ENCODE data around the gene MPPED1. TPM values are rescaled to one million over a fixed set of nuclear protein-coding genes. Genes with fewer than 3 reads are reported as not detected.

MPPED1 gene
- total and polyA plus RNA-seq, 2 donors (not counting 3 experiments of a cell fraction or from before 2014, with no cell fraction given) = not detected

- Histone ChIP-seq H3K4me1 (ENCODE audit: control insufficient read depth, extremely low read depth, insufficient read depth, low read length) (no peaks in the 10 kb centered on the region), H3K27ac (ENCODE audit: insufficient read depth, low read depth, low read length) (no peak overlapping the region), H3K4me3 (replicated peaks in 1 of 3; ENCODE audit: insufficient read depth in 1 of 3, low read depth in 1 of 3, low read length in 3 of 3) (no peak overlapping the region), H3K36me3 (ENCODE audit: control insufficient read depth in 2 of 2, extremely low read depth in 1 of 2, insufficient read depth in 2 of 2, low read length in 2 of 2) (no peaks in the 10 kb centered on the region), H3K27me3 (ENCODE audit: control insufficient read depth in 2 of 2, insufficient read depth in 2 of 2, low read length in 2 of 2) (no peaks in the 10 kb centered on the region), H4K20me1 (replicated peaks; ENCODE audit: control insufficient read depth, extremely low read depth, insufficient read depth, low read length) (no peaks in the 10 kb centered on the region), H3K79me2 (ENCODE audit: control insufficient read depth, insufficient read depth, low read length) (no peaks in the 10 kb centered on the region), H3K9ac (replicated peaks; ENCODE audit: extremely low read depth, insufficient read depth, low read length) (no peak overlapping the region), H3K9me1 (replicated peaks; ENCODE audit: control insufficient read depth, extremely low read depth, insufficient read depth, low read length) (no peaks in the 10 kb centered on the region), H2AFZ (ENCODE audit: low read depth, low read length) (no peak overlapping the region), H3K4me2 (ENCODE audit: insufficient read depth, low read length) (no peak overlapping the region), H3K9me3 (replicated peaks; ENCODE audit: control insufficient read depth, insufficient read depth, low read length) (no peaks in the 10 kb centered on the region)
- no TSS peak for BruUV-seq (replicated peaks)
- no peak for FAIRE-seq
- no peak for DNase-seq (ENCODE audit: low read depth, low spot score)
- intact Hi-C loops (cut with micrococcal nuclease) (no loop called here), dilution Hi-C loops (cut with MboI; ENCODE audit: extremely low pct_ligation_motif_present, low sequenced_read_pairs) (no loop called here)
- TF ChIP-seq EZH2 (IDR thresholded peaks at IDR 0.05; ENCODE audit: borderline replicate concordance, low read depth, low read length, severe bottlenecking) = no peak
- CTCF ChIA-PET = no interaction called here
- POLR2A ChIA-PET = no interaction called here
These were observed 38.0 kb downstream of the MPPED1 start for GRCh38 chr22:43449831-43450225.

- H2AFZ ChIP-seq (ENCODE audit: low read depth, low read length) = no peak overlapping the region
- H3K4me1 ChIP-seq (ENCODE audit: control insufficient read depth, extremely low read depth, insufficient read depth, low read length) = no peaks in the 10 kb centered on the region
- POLR2A ChIA-PET = no interaction called here
- TF ChIP-seq FOS (IDR thresholded peaks at IDR 0.05; ENCODE audit: borderline replicate concordance, insufficient read depth, low read length) (no peak), JUN (IDR thresholded peaks at IDR 0.05; ENCODE audit: borderline replicate concordance, insufficient read depth, insufficient read length, low read depth) (no peak)
- TF ChIP-seq, protein P1, sequence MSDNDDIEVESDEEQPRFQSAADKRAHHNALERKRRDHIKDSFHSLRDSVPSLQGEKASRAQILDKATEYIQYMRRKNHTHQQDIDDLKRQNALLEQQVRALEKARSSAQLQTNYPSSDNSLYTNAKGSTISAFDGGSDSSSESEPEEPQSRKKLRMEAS (IDR thresholded peaks at IDR 0.05; ENCODE audit: insufficient read depth, insufficient read length) = no peak
- H3K27ac ChIP-seq (ENCODE audit: insufficient read depth, low read depth, low read length) = no peak overlapping the region
- no peak overlapping the region for H3K4me2 ChIP-seq (ENCODE audit: insufficient read depth, low read length)
- no TSS peak for BruUV-seq (replicated peaks)
- H3K9me1 ChIP-seq (replicated peaks; ENCODE audit: control insufficient read depth, extremely low read depth, insufficient read depth, low read length) = no peaks in the 10 kb centered on the region
- no peaks in the 10 kb centered on the region for H3K79me2 ChIP-seq (ENCODE audit: control insufficient read depth, insufficient read depth, low read length)
- DNase-seq (ENCODE audit: low read depth, low spot score) (no peak), FAIRE-seq (no peak)
- H4K20me1 ChIP-seq (replicated peaks; ENCODE audit: control insufficient read depth, extremely low read depth, insufficient read depth, low read length) = no peaks in the 10 kb centered on the region
- no peak overlapping the region for H3K4me3 ChIP-seq (replicated peaks in 1 of 3; ENCODE audit: insufficient read depth in 1 of 3, low read depth in 1 of 3, low read length in 3 of 3)
- H3K9me3 ChIP-seq (replicated peaks; ENCODE audit: control insufficient read depth, insufficient read depth, low read length) = no peaks in the 10 kb centered on the region
- no peaks in the 10 kb centered on the region for H3K36me3 ChIP-seq (ENCODE audit: control insufficient read depth in 2 of 2, extremely low read depth in 1 of 2, insufficient read depth in 2 of 2, low read length in 2 of 2)
- intact Hi-C loops (cut with micrococcal nuclease) = no loop called here
- H3K27me3 ChIP-seq (ENCODE audit: control insufficient read depth in 2 of 2, insufficient read depth in 2 of 2, low read length in 2 of 2) = no peaks in the 10 kb centered on the region
- CTCF ChIA-PET = no interaction called here
- no peak overlapping the region for H3K9ac ChIP-seq (replicated peaks; ENCODE audit: extremely low read depth, insufficient read depth, low read length)
- dilution Hi-C loops (cut with MboI; ENCODE audit: extremely low pct_ligation_motif_present, low sequenced_read_pairs) = no loop called here
These were observed 39.7 kb downstream of the MPPED1 start for GRCh38 chr22:43451371-43452050.
